GM19043 (cell line): Measurements from ENCODE around the gene TUBGCP2.
A peak's percentile ranks its signal among the peaks of the same experiment; 100 is the strongest.

Experiments used
- ATAC-seq: cut with Tn5 transposase; IDR thresholded peaks from one replicate; pipeline ENCODE4 v1.9.1; 2021; ENCODE audit warnings: low read depth; ENCODE audit not compliant: unreplicated experiment

TUBGCP2 gene

DNA sequence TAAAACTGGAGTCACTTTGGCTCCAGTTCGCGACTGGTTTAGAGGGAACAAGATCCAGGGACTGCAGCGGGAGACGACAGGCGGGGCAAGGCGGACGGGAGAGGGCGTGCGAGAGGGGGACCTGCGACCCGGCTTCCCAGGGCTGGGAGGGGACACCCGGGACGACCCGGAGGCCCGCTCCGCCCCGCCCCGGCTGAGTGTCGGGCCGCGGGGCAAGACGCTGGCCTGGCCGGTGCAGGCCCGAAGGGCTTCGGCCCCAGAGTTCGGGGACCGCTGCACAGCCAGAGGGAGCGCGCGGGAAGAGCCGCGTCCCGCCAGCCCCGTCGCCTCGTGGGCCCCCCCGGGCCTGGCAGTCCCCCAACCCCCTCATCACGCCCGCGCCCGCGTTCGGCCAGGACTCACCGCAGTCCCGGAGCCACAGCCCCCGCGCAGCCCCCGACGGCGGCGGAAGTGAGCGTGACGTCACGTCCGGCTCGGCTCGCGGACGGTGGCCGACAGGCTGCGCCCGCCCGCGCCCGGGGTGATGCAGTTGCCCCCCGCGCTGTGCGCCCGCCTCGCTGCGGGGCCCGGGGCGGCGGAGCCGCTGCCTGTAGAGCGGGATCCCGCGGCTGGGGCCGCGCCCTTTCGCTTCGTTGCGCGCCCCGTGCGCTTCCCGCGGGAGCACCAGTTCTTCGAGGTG, at the start of gene TUBGCP2, which contains the start of gene ZNF511:
Gene TUBGCP2, minus strand, starts transcription at position 452 of the 679 bp plus-strand sequence. CDS start 5,931 bp downstream, outside the sequence.
Gene ZNF511, plus strand, starts transcription at position 494 of the 679 bp plus-strand sequence. Its CDS starts 30 bp downstream, at position 524.
- peak; percentile 80 for ATAC-seq

DNA sequence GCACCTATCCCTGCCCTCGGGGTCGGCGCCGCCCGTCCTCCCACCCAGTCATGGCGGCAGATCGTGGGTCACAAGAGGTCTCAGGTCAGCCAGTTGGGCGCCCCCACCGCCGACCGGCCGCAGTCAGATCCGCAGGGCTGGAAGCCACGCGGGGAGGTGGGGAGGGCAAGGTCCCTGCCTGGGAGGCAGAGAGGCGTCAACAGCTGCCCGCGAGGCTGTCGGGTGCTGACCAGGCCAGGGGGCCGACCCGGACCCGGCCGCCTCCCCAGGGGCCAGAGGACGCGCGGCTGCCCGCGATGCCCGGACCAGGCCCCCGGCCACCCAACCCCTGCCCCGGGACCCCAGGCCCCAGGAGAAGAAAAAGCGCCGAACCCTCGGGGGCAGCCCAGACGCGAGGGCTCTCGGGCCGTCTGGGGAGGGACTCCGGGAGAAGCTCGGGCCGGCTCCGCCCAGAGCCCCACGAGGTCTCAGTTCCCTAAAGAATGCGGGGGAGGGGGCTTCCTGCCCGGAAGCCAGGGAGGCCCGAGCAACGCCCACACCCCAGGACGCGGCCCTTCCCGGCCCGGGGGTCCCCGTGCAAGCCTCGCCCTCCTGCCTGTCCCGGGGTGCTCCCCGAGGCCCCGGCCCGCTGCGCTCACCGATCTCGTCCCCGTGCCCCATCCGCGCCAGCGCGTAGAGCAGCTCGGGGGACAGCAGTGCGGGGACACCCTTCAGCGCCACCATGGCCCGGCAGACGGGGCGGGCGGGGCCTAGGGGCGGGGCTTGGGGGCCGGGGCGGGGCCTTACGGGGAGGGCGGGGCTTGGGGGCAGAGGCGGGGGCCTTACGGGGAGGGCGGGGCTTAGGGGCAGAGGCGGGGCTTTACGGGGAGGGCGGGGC, 48.9 kb upstream of the TUBGCP2 start, which contains the start of gene FUOM:
Gene FUOM, minus strand, starts transcription at position 735 of the 877 bp plus-strand sequence. Its CDS starts 12 bp downstream, at position 723.
- ATAC-seq, result peak; percentile 66

- ATAC-seq, result no peak
Measured at GRCh38 chr10:133356549-133357284, 48.0 kb upstream of the TUBGCP2 start.

DNA sequence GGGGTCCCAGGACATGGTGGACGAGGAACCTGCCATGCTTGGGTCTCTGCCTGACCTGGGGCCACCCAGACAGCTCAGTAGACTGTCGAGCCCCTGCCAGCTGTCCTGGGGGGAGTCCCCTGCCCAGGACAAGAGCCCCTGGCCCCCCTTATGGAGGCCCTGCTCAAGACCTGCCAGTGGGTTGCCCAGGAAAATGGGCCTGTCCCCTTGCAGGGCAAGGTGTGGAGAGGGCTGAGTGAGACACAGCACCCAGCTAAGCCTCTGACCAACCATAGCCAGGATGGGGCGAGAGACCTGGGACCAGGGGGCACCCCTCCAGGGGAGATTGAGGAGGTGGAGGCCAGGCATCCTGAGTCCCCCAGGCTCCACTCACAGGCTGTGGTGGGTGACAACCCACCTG, 47.3 kb upstream of the TUBGCP2 start:
- no peak for ATAC-seq

DNA sequence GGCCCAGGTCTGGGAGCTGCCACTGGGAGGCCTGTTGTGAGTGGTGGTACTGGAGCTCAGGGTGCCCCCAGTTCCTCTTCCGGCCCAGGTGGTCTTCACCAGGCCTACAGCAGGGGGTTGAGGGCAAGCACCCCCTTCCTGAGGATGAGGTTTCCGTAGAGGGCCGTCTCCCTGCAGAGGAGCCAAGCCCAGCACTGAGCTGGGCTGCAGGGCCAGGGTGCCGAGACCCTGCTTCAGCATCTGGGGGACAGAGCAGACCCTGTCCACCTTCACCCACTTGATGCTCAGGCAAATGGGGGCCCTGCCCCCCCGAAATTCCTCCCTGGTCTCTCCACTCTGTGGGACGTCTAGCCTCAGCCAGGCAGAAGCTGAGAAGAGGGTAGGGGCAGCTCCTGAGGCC, 46.6 kb upstream of the TUBGCP2 start:
- ATAC-seq, result no peak

DNA sequence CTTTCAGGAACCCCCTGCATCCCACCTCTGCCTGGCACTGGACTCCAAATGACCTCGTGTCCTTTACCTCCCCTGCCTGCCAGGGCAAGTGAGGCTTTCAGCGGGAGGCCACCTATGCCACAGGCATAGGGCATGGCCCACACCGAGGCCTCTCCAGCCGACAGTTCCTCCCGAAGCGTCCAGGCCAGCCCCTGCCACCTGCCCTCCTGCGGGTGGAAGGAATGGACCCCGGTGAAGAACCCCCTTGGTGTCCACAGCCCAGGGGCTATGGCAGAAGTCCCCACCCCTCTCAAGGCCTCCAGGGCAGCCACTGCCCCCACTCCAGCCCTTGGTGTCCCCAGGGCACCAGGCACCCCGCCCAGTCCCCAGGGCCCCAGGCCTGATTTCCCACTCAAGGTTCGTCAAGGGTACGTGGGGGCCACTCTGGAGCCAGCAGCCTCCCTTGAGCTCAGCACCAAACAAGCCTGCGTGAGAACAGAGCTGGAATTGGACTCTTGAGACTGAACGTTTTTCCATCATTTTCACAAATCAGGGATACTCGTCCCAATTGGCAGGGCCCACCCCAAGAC, 46.1 kb upstream of the TUBGCP2 start:
- no peak for ATAC-seq

GRCh38 chr10:133353988-133354605, 45.4 kb upstream of the TUBGCP2 start:
- no peak for ATAC-seq

- ATAC-seq, result no peak
Measured at GRCh38 chr10:133353202-133353959, 44.7 kb upstream of the TUBGCP2 start.

DNA sequence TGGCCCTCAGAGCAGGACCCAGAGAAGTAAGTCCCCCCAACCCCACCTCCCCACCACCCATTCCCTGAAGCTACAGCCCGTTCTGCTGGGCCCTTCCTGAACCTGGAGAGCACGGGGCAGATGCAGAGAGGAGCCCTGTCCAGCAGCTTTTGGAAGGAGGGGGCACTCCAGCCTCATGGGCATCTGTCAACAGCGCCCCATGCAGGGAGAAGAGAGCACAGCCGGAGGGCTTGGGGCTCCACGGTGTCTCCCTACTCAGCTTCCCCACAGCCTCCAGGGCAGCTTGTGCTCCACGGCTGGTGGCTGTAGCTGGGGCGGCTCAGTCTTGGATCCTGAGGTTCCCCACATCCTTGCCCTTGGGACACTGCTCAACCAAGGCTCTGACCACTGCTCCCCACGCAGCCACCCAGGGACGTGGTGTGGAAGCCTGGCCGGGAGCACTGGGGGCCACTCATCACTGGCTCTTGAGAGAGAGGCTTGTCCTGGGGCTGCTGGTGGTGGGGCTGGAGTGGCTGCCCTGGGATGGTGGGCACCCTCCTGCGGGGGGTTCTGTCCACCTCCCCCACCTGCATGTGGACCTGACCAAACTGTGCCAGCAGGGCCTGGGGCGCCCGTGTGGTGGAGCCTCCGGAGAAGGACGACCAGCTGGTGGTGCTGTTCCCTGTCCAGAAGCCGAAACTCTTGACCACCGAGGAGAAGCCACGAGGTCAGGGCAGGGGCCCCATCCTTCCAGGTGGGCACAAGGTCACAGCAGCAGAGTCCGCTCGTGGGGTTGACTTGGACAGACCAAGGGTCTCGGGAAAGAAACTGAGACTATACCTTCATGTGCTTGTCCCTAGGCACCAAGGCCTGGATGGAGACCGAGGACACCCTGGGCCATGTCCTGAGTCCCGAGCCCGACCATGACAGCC, 43.0 kb upstream of the TUBGCP2 start:
- ATAC-seq, result no peak

- ATAC-seq, result no peak
Measured at GRCh38 chr10:133350950-133351329, 42.3 kb upstream of the TUBGCP2 start.

DNA sequence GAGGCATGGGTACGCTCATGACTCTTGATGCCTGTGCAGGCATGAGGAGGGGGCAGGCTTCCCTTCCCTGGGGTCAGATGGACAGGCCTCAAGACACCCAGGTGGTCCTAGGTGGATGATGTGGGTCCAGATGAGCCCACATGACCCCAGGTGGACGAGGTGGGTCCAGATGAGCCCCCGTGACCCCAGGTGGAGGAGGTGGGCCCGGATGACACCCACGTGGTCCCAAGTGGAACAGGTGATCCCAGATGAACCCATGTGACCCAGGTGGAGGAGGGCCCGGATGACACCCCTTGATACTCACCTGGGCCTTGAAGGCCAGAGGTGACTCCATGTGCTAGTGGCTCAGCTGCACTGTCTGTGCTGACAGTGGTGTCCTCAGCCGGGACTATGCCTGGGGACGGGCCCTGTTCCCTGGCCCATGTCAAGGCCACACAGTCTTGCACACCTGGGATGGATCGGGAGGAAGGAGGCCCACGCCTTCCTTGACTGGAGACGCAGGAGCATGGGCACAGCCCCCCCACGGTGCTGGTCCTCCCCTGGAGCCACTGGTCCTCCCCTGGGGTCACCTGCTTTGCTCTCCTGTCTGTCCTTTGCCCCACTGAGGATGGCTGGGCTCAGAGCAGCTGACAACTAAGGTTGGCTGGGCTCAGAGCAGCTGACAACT, 41.7 kb upstream of the TUBGCP2 start:
- ATAC-seq, result no peak

DNA sequence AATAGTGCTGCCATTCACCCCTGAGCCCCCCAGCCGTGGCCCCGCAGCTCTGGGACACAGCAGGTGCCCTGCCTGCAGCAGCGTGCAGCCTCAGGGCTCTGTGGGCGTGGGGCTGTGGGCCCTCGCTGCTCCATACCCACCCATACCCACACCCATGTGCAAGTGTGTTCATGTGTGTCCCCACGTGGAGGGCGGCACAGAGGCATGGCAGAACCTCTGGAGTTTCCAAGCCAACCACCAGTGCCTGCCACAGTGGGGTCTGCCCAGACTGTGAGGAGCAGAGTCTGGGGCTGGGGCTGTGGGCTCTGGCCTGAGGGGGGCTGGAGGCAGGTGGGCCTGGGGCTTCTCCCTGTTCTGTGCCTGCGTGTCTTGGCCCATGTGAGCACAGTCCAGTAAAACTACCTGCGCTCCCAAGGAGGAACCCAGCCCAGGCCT, 40.9 kb upstream of the TUBGCP2 start:
- ATAC-seq, result no peak

DNA sequence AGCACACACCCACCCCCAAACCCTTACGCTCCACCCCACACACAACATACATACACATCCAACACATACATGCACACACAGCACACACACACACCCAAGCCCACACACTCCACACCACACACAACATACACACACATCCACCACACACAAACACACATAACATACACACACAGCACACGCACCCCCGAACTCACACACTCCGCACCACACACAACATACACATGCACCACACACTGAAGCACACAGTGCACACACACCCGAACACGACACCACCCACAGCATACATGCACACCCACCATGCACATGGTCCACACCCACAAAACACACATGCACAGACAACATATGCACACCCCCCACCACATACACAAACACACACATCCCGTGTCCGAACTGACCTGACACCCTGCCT, 40.5 kb upstream of the TUBGCP2 start:
- no peak for ATAC-seq

DNA sequence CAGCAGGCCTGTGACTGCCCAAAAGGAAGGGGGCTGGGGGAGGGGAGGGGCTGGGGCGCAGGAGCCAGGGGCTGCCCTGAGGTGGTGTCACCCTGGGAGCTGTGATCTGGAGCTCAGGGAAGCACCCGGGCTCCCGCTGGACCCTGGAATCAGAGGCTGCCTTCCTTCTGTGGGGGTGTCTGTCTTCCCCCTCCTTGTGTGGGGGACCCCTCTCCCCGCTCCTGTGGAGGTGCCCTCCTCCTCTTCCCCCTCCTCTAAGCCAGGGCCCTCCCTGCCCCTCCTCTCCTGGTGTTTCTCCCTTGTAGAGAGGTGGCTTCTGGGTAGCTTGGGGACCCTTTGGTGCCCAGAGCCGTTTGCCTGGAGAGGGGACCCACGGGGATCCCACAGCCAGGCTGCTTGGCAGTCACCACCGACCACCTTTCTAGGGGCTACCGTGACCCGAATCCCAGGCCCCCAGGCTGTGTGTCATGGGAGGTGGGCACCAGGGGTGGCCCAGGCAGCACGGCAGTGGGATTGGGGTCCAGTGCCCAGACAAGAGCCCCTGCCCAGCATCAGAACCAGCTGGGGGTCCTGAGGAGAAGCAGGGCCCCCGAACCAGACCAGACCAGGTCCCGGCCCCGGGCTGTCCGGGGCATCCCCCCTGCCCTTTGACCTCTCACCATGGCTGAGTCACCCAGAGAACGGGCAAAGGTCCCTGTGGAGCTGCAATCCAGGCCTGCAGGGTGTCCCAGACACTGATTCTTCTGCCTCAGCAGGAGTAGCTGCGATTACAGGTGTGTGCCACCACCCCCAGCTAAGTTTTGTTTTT, 39.2 kb upstream of the TUBGCP2 start:
- no peak for ATAC-seq

GRCh38 chr10:133346413-133346812, 37.7 kb upstream of the TUBGCP2 start:
- no peak for ATAC-seq

GRCh38 chr10:133344236-133344635, 35.6 kb upstream of the TUBGCP2 start:
- ATAC-seq, result no peak

DNA sequence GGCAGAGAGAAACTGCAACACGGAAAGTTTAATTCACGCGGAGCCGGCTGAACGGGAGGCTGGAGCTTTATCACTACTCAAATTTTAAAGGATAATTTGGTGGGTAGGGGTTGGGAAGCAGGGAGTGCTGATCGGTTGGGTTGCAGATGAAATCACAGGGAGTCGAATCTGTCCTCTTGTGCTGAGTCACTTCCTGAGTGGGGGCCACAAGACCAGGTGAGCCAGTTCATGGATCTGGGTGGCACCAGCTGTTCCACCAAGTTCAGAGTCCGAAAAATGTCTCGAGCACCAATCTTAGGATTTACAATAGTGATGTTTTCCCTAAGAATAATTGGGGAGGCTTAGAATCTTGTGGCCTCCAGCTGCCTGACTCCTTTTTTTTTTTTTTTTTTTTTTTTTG, 34.9 kb upstream of the TUBGCP2 start:
- ATAC-seq, result no peak
